NT2/D1 (cell line): ENCODE data around the gene ADSL.

ENCODE experiments used
- SUZ12 ChIP-seq: IDR thresholded peaks from 2 replicates; pipeline ENCODE4 v1.6.1; 2011; ENCODE audit not compliant: insufficient read length, insufficient read depth; ENCODE audit errors: extremely low read depth
- YY1 ChIP-seq: IDR thresholded peaks from 2 replicates; pipeline ENCODE4 v1.6.1; 2011; ENCODE audit not compliant: insufficient read length, insufficient read depth
- ZNF274 ChIP-seq: IDR thresholded peaks from 2 replicates; pipeline ENCODE4 v1.6.1; 2011; ENCODE audit warnings: mild to moderate bottlenecking, low read depth, low read length

DNA sequence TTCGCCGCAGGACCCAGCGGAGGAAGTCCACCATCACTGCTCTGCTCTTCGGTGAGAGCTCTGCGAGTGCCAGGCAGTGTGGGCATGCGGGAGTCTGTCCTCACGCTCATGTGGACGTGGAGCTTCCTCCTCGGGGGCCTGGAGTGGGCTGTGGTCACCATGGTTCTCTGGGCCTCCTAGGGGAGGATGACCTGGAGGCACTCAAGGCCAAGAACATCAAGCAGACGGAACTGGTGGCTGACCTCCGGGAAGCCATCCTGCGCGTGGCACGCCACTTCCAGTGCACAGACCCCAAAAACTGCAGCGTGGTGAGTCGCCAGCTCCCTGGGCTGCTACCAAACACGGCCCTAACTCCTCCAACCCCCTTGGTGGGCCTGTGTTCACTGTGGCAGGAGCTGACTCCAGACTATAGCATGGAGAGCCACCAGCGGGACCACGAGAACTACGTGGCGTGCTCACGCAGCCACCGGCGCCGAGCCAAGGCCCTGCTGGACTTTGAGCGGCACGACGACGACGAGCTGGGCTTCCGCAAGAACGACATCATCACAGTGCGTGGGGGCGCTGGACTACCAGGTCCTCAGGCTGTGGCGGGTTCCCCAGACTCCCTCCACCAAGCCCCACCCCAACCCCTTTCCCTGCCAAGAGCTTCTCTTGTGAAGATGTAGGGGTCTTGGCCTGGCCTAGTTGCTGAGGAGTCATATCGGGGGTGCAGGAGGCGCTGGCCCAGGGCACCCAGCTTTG lies 60.9 kb downstream of the ADSL start:
- TF ChIP-seq SUZ12: no peak
- TF ChIP-seq ZNF274: no peak
- no peak for TF ChIP-seq YY1
